ENCODE results near the gene WDR18. TPM values are rescaled to one million over a fixed set of nuclear protein-coding genes. Genes with fewer than 3 reads are reported as not detected.

Gene WDR18
- total RNA-seq, 6 experiments from 2014 or later = 47.5 to 55.8 (median 51.3) TPM

DNA sequence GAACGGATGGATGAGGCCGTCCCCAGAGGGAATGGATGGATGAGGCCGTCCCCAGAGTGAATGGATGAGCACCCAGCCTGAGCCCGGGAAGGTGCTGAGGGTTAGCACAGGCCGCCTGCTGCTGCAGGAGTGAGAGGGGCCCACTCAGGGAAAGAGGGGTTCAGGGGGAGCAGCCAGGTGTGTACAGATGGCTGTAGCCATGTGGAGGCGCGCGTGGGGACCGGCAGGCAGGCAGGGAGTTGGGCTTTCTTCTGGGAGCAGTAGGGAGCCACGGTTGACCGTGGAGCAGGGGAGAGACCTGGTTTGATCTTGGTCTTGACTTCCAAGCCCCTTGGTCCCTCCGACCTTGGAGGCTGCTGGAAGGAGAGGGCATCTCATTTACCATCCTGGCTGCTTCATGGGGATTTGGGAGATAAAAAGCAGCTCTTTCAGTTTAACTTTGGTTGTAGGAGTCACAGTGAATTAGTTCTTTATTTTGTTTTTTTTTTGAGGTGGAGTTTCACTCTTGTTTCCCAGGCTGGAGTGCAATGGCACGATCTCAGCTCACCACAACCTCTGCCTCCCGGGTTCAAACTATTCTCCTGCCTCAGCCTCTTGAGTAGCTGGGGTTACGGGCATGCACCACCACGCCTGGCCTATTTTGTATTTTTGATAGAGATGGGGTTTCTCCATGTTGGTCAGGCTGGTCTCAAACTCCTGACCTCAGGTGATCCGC lies 33.6 kb upstream of the WDR18 start:
- DNase-seq = no peak
- Mint-ChIP-seq H3K27me3 (ENCODE audit: insufficient read depth) (peaks cover 8% of the 10 kb centered on the region), H3K4me1 (ENCODE audit: low read depth) (peaks cover 7% of the 10 kb centered on the region), H3K36me3 (ENCODE audit: low read depth) (peaks cover 5% of the 10 kb centered on the region), H3K27ac (no peak overlapping the region; the same call in 1 of the 2 replicates), H3K4me3 (no peak overlapping the region), H3K9me3 (no peaks in the 10 kb centered on the region)
- TF ChIP-seq, protein P1, sequence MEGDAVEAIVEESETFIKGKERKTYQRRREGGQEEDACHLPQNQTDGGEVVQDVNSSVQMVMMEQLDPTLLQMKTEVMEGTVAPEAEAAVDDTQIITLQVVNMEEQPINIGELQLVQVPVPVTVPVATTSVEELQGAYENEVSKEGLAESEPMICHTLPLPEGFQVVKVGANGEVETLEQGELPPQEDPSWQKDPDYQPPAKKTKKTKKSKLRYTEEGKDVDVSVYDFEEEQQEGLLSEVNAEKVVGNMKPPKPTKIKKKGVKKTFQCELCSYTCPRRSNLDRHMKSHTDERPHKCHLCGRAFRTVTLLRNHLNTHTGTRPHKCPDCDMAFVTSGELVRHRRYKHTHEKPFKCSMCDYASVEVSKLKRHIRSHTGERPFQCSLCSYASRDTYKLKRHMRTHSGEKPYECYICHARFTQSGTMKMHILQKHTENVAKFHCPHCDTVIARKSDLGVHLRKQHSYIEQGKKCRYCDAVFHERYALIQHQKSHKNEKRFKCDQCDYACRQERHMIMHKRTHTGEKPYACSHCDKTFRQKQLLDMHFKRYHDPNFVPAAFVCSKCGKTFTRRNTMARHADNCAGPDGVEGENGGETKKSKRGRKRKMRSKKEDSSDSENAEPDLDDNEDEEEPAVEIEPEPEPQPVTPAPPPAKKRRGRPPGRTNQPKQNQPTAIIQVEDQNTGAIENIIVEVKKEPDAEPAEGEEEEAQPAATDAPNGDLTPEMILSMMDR (IDR thresholded peaks at IDR 0.05) = no peak

DNA sequence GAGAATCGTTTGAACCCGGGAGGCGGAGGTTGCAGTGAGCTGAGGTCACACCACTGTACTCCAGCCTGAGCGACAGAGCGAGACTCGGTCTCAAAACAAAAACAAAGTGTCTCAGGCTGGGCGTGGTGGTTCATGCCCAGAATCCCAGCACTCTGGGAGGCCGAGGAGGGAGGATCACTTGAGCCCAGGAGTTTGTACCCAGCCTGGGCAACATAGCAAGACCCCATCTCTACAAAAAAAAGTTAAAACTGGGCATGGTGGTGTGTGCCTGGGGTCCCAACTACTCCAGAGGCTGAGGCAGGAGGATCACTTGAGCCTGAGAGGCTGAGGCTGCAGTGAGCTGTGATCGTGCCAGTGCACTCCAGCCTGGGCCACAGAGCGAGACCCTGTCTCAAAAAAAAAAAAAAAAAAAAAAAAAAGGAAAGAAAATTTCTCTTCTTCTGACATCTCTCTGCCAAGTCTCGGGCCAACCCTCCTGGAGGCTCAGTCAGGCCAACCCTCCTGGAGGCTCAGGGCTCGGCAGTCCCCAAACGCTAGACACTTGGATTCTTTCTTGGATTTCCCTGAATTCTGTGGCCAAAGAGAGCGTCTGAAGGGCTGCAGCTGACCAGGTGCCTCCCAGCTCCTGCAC lies 32.0 kb upstream of the WDR18 start:
- Mint-ChIP-seq H3K27ac (peak overlapping the region; percentile 87), H3K4me1 (ENCODE audit: low read depth) (peaks cover 11% of the 10 kb centered on the region)
- no peak for DNase-seq

DNA sequence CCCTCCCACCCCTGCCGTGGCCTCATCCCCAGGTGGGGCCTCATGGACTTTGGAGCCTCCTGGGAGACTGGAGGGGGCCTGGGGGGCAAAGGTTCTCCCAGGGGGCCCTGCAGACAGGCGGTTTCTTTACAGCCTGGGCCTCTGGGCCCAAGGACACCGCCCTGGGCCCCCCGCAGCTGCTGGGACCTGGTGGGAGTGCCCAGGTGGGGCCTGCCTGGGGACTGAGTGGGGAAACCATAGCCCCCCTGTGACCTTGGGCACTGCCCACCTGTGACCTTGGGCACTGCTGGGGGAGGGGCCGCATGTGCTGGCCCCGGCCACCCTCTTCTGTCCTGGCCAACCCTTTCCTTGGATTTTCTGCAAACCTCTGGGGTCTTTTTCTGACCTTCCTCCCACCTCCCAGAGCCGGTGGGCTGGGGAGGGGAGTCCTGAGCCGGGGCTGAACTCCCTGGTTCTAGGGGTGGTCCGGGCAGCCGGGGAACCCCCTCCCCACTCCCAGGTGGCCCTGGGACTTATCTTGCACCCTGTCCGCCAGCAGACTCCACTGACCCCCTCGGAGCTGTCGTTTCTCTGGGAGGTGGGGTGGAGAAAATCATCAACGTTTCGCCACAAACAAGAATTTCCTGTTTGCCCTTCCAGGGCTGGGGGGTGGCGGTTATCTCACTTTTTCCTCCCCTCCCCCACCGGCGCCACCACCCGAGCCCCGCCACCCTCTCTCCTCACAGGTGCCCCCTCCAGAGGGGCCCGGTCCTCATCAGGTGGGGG lies 31.3 kb upstream of the WDR18 start:
- Mint-ChIP-seq H3K4me1 (ENCODE audit: low read depth) (peaks cover 15% of the 10 kb centered on the region), H3K27ac (peak overlapping the region; percentile 83), H3K4me3 (peak overlapping the region; percentile 69), H3K36me3 (ENCODE audit: low read depth) (peaks cover 5% of the 10 kb centered on the region), H3K9me3 (no peaks in the 10 kb centered on the region), H3K27me3 (ENCODE audit: insufficient read depth) (peaks cover 8% of the 10 kb centered on the region; the same call in 1 of the 2 replicates)
- DNase-seq = no peak
- TF ChIP-seq, protein P1 (IDR thresholded peaks at IDR 0.05) = no peak

More for the DNA sequence above, 32.0 kb upstream of the WDR18 start:
- Mint-ChIP-seq H3K27me3 (ENCODE audit: insufficient read depth) (peaks cover 8% of the 10 kb centered on the region), H3K36me3 (ENCODE audit: low read depth) (peaks cover 5% of the 10 kb centered on the region), H3K9me3 (no peaks in the 10 kb centered on the region), H3K4me3 (peak overlapping the region; percentile 56; the same call in 1 of the 2 replicates)
- TF ChIP-seq, protein P1 (IDR thresholded peaks at IDR 0.05) = no peak

DNA sequence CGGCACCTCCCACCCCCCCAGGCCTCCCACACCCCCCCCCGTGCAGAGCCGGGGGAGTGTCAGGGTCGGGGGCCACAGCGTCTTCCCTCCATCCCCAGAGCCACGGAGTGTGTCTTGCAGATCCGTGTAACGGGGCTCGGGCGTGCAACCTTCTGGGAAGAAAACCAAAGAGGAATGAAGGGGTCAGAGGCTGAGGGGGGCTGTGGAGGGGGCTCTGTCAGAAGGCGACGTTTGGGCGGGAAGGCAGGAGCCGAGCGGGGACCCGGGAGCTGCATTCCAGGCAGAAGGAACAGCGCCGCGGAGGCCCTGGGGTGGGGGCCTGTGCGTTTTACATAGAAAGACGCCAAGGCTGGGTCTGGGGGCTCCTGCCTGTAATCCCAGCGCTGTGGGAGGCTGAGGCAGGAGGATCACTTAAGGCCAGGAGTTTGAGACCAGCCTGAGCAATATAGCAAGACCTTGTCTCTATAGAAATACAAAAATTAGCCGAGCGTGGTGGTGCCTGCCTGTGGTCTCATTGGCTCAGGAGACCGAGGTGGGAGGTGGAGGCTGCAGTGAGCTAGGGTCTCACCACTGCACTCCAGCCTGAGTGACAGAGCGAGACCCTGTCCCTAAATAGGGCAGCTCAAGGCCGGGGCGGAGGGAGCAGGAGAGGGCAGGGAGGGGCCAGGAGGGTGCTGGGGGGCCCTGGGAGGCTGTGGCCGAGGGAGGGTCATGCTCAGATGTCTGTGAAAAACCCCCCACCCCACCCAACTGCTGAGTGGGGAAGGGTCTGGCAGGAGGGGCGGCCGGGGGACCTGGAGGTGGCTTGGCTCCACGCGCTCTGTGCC lies 30.5 kb upstream of the WDR18 start:
- H3K27ac Mint-ChIP-seq = peak overlapping the region; percentile 36
- TF ChIP-seq, protein P1 (IDR thresholded peaks at IDR 0.05) = no peak
- H3K4me1 Mint-ChIP-seq (ENCODE audit: low read depth) = peaks cover 17% of the 10 kb centered on the region
- no peaks in the 10 kb centered on the region for H3K9me3 Mint-ChIP-seq
- H3K27me3 Mint-ChIP-seq (ENCODE audit: insufficient read depth) = peaks cover 8% of the 10 kb centered on the region; the same call in 1 of the 2 replicates
- peak overlapping the region; percentile 69; the same call in 1 of the 2 replicates for H3K4me3 Mint-ChIP-seq
- peaks cover 6% of the 10 kb centered on the region for H3K36me3 Mint-ChIP-seq (ENCODE audit: low read depth)
- no peak for DNase-seq

DNA sequence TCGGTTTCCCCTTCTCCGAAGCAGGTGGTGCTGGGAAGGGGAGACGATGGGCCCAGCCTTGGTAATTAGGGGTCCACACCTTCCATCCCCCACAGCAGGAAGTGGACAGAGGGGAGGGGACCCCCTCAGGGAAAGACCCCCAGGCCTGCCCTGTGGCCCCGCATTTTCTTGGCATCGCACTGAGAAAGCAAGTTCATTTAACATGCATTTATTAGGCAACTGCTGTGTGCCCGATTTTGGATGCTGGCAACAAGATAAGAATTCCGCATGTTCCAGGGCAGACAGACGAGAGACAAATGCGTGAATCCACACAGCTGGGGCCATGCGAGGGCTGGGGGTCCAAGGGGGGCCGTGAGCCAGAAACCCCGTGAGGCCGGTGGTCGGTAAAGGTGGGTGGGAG lies 29.9 kb upstream of the WDR18 start:
- TF ChIP-seq, protein P1 (IDR thresholded peaks at IDR 0.05) = no peak
- no peaks in the 10 kb centered on the region for H3K9me3 Mint-ChIP-seq
- H3K4me1 Mint-ChIP-seq (ENCODE audit: low read depth) = peaks cover 23% of the 10 kb centered on the region
- H3K36me3 Mint-ChIP-seq (ENCODE audit: low read depth) = peaks cover 9% of the 10 kb centered on the region
- no peak overlapping the region for H3K4me3 Mint-ChIP-seq
- H3K27me3 Mint-ChIP-seq (ENCODE audit: insufficient read depth) = peaks cover 8% of the 10 kb centered on the region; the same call in 1 of the 2 replicates
- DNase-seq = no peak
- no peak overlapping the region; the same call in 1 of the 2 replicates for H3K27ac Mint-ChIP-seq

All from HFFc6 (cell line).